GM12878 (cell line): ENCODE measurements around the gene NRG2. TPM values are rescaled to one million over a fixed set of nuclear protein-coding genes. Genes with fewer than 3 reads are reported as not detected.

Experiments
- ATAC-seq: fragments of 200-7000 bp; cut with Tn5 transposase; 3 replicates; pipeline ENCODE4 v1.9.1; 2020; ENCODE audit warnings: mild to moderate bottlenecking, moderate library complexity
- BruUV-seq: library from RNA; stranded (reverse); fragments of 400-500 nt; replicated peaks from 2 replicates; lab custom pipeline; 2021; lab: Mats Ljungman, UMichigan
- CTCF ChIA-PET: fragments of 300-600 bp; sonication (Branson Sonifier 250); formaldehyde crosslinking; extraction: SDS; loops from one replicate; lab custom pipeline; 2021; ENCODE audit warnings: inconsistent platforms; lab: Yijun Ruan, JAX
- POLR2A ChIA-PET: fragments of 350-600 bp; formaldehyde crosslinking; extraction: SDS; loops from one replicate; lab custom pipeline; 2021; ENCODE audit warnings: inconsistent platforms; lab: Charles Lee
- RAD21 ChIA-PET: fragments of 300-600 bp; sonication (Branson Sonifier 250); formaldehyde crosslinking; loops from one replicate; lab custom pipeline; 2023; ENCODE audit warnings: antibody characterized with exemption; ENCODE audit not compliant: unreplicated experiment; lab: Charles Lee
- SMC1A ChIA-PET: fragments of 300-600 bp; sonication (Branson Sonifier 250); formaldehyde crosslinking; loops from one replicate; lab custom pipeline; 2023; ENCODE audit not compliant: unreplicated experiment, uncharacterized antibody; lab: Charles Lee
- DNase-seq: peaks from one replicate; pipeline ENCODE4 v3.0.0-alpha.2; 2011; ENCODE audit warnings: low read depth, low spot score
- FAIRE-seq: peaks from 3 replicates; lab custom pipeline; 2011; peaks lifted over from hg19 to GRCh38; lab: Jason Lieb, UNC
- H2AFZ ChIP-seq: 2 replicates; pipeline ENCODE4 v1.6.0; 2011; ENCODE audit warnings: low read depth, low read length, control low read depth; ENCODE audit not compliant: control insufficient read depth
- H3K27ac ChIP-seq: 2 replicates; pipeline ENCODE4 v1.5.1; 2011; ENCODE audit warnings: control low read depth; ENCODE audit not compliant: control insufficient read depth, insufficient read depth
- H3K27me3 ChIP-seq, 2 experiments: replicated peaks in 1 of 2; 2 replicates each; pipeline versions ENCODE4 v1.6.0 to v1.6.1; 2011; ENCODE audit warnings: low read length in 1 of 2; ENCODE audit not compliant: control insufficient read depth in 2 of 2, insufficient read depth in 2 of 2
- H3K36me3 ChIP-seq, 2 experiments: 2 replicates each; pipeline ENCODE4 v1.5.1; 2011; ENCODE audit warnings: low read length in 1 of 2; ENCODE audit not compliant: control insufficient read depth in 2 of 2, insufficient read depth in 2 of 2
- H3K4me1 ChIP-seq: 2 replicates; pipeline ENCODE4 v1.6.1; 2011; ENCODE audit warnings: mild to moderate bottlenecking, low read length, moderate library complexity, mixed read lengths; ENCODE audit not compliant: control insufficient read depth, insufficient read depth
- H3K4me2 ChIP-seq: 2 replicates; pipeline ENCODE4 v1.6.0; 2011; ENCODE audit warnings: control low read depth; ENCODE audit not compliant: control insufficient read depth, insufficient read depth
- H3K4me3 ChIP-seq: fragments of 200-600 bp; sonication (generic); 2 replicates; pipeline ENCODE4 v1.5.1; 2016
- H3K79me2 ChIP-seq: 2 replicates; pipeline ENCODE4 v1.6.0; 2011; ENCODE audit warnings: low read length; ENCODE audit not compliant: control insufficient read depth, insufficient read depth
- H3K9ac ChIP-seq: 2 replicates; pipeline ENCODE4 v1.8.0; 2011; ENCODE audit warnings: low read length, control low read depth, mixed read lengths; ENCODE audit not compliant: control insufficient read depth, insufficient read depth
- H3K9me3 ChIP-seq: replicated peaks from 3 replicates; pipeline ENCODE4 v1.5.1; 2011; ENCODE audit warnings: mild to moderate bottlenecking, low read length; ENCODE audit not compliant: control insufficient read depth, insufficient read depth
- H4K20me1 ChIP-seq: 2 replicates; pipeline ENCODE4 v1.6.0; 2011; ENCODE audit not compliant: control insufficient read depth, insufficient read depth
- CHD4 ChIP-seq: fragments of 200-600 bp; sonication (generic); IDR thresholded peaks from 2 replicates; pipeline ENCODE4 v1.6.1; 2016; ENCODE audit warnings: mild to moderate bottlenecking
- JUND ChIP-seq: IDR thresholded peaks from 2 replicates; pipeline ENCODE4 v1.6.1; 2012; ENCODE audit warnings: low read depth, mild to moderate bottlenecking, low read length, improper control_type of control experiment, moderate library complexity
- POLR2AphosphoS2 ChIP-seq: IDR thresholded peaks from 2 replicates; pipeline ENCODE4 v1.6.1; 2011; ENCODE audit warnings: low read depth, mild to moderate bottlenecking, low read length, improper control_type of control experiment, moderate library complexity
- SPI1 ChIP-seq: IDR thresholded peaks from 2 replicates; pipeline ENCODE4 v1.6.1; 2011; ENCODE audit warnings: low read depth, mild to moderate bottlenecking, low read length, moderate library complexity, borderline replicate concordance; ENCODE audit not compliant: insufficient read depth
- WGBS: methylation state at CpG from one replicate; pipeline ENCODE4 v1.1.6; 2016; ENCODE audit warnings: low lambda C conversion rate; ENCODE audit not compliant: insufficient replicate concordance, insufficient coverage; ENCODE audit errors: missing lambda C conversion rate; 5-methylcytosine and 5-hydroxymethylcytosine counted together
- in situ Hi-C: fragments of 300-500 bp; cut with MboI; formaldehyde crosslinking; loops from 9 replicates; pipeline ENCODE4 v1.14.3; 2018; ENCODE audit warnings: mixed read lengths
- intact Hi-C: fragments of 100-400 bp; cut with micrococcal nuclease; formaldehyde crosslinking; loops from one replicate; pipeline ENCODE4 v1.14.2; 2022; ENCODE audit not compliant: unreplicated experiment
- polyA plus RNA-seq, 11 experiments: library from polyadenylated mRNA; depleted of rRNA in 4 of 11; unstranded in 6 of 11; stranded (reverse) in 5 of 11; fragments of >200 nt; fragmentation: Nextera tagmentation in 4 of 11; fragmentation: Illumina TruSeq in 1 of 11; extraction: Ambion mirVana in 4 of 11; extraction: Trizol in 1 of 11; gene quantifications; 1 replicate in 1 of 11; 2 replicates in 10 of 11; pipeline versions ENCODE4 v1.2.1 to v1.2.3, GENCODE V29; 2011 to 2016; ENCODE audit warnings: inconsistent platforms in 2 of 11, missing spikeins in 2 of 11, low read depth in 1 of 11
- total RNA-seq, 4 experiments: library from RNA; depleted of rRNA in 3 of 4; stranded (reverse); fragments of >200 nt in 3 of 4; fragmentation: Illumina TruSeq in 1 of 4; extraction: Trizol in 1 of 4; gene quantifications; 2 replicates each; pipeline versions ENCODE4 v1.2.1 to v1.2.3, GENCODE V29; 2013 to 2021
- TF ChIP-seq, protein P1 (sequence below): fragments of 150-350 bp; IDR thresholded peaks from 2 replicates; pipeline ENCODE4 v1.6.1; 2014; ENCODE audit warnings: mild to moderate bottlenecking, low read depth, low read length
- TF ChIP-seq, protein P2 (sequence below): fragments of 450-650 bp; IDR thresholded peaks from 2 replicates; pipeline ENCODE4 v1.6.1; 2016; ENCODE audit warnings: mild to moderate bottlenecking, moderate library complexity, borderline replicate concordance

NRG2 gene
- total and polyA plus RNA-seq, 10 of the 15 experiments (the other 5 are each of a cell fraction or from before 2014, with no cell fraction given), result 0.10 to 21.7 (median 9.6) TPM

DNA sequence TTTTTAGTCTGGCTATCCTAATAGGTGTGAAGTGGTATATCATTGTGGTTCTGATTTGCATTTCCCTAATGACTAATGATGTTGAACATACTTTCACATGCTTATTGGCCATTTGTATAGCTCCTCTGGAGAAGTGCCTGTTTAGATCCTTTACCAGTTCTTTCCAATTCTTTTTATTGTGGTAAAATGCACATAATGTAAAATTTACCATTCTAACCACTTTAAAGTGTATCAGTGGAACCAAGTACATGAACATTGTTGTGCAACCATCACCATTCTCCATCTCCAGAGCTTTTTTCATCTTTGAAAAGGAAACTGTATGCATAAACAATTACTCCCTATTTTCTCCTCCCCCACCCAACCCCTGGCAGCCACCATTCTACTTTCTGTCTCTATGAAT is 95.4 kb downstream of the NRG2 start:
- Histone ChIP-seq H3K9me3 (no peaks in the 10 kb centered on the region; the same call in 2 of the 3 replicates), H3K4me3 (no peak overlapping the region), H3K9ac (no peak overlapping the region), H3K4me1 (peaks cover 14% of the 10 kb centered on the region), H3K27ac (no peak overlapping the region), H4K20me1 (no peaks in the 10 kb centered on the region), H3K4me2 (no peak overlapping the region), H3K36me3 (no peaks in the 10 kb centered on the region; a peak in 1 of 4 replicates), H2AFZ (no peak overlapping the region), H3K79me2 (no peaks in the 10 kb centered on the region; the same call in none of the 2 replicates), H3K27me3 (no peaks in the 10 kb centered on the region)
- SMC1A ChIA-PET, result interaction anchor here (1.5 kb wide), 1 partner anchor 14 kb away, joined by 3 read pairs; no protein-coding TSS in a partner anchor
- no TSS peak for BruUV-seq
- DNase-seq (no peak), ATAC-seq (peak; percentile 67), FAIRE-seq (no peak)
- RAD21 ChIA-PET, result interaction anchor here (0.5 to 1.1 kb wide), 2 partner anchors 21 to 160 kb away, joined by 3 to 4 read pairs; no protein-coding TSS in a partner anchor
- CTCF ChIA-PET, result no interaction called here
- intact Hi-C loops, result no loop called here
- POLR2A ChIA-PET, result interaction anchor here (0.6 kb wide), 2 partner anchors 10 to 382 kb away, joined by 3 to 6 read pairs; no protein-coding TSS in a partner anchor
- TF ChIP-seq, protein P1, sequence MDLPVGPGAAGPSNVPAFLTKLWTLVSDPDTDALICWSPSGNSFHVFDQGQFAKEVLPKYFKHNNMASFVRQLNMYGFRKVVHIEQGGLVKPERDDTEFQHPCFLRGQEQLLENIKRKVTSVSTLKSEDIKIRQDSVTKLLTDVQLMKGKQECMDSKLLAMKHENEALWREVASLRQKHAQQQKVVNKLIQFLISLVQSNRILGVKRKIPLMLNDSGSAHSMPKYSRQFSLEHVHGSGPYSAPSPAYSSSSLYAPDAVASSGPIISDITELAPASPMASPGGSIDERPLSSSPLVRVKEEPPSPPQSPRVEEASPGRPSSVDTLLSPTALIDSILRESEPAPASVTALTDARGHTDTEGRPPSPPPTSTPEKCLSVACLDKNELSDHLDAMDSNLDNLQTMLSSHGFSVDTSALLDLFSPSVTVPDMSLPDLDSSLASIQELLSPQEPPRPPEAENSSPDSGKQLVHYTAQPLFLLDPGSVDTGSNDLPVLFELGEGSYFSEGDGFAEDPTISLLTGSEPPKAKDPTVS, result no peak
- TF ChIP-seq JUND (no peak), POLR2AphosphoS2 (no peak)
- in situ Hi-C loops, result no loop called here

DNA sequence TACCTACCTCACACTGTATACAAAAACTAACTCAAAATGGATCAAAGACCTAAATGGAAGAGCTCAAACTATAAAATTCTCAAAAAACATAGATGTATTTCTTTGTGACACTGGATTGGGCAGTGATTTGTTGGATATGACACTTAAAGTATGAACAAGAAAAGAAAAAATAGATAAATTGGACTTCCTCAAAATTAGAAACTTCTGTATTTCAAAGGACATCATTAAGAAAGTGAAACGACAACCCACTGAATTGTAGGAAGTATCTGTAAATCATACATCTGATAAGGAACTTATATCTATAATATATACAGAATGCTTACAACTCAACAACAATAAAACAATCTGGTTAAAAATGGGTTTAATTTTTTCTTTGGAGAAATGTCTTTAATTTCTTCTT is 96.7 kb downstream of the NRG2 start:
- 5% methylated on average over 1 of the region's 1 CpG for WGBS
- BruUV-seq, result no TSS peak
- TF ChIP-seq, protein P2, sequence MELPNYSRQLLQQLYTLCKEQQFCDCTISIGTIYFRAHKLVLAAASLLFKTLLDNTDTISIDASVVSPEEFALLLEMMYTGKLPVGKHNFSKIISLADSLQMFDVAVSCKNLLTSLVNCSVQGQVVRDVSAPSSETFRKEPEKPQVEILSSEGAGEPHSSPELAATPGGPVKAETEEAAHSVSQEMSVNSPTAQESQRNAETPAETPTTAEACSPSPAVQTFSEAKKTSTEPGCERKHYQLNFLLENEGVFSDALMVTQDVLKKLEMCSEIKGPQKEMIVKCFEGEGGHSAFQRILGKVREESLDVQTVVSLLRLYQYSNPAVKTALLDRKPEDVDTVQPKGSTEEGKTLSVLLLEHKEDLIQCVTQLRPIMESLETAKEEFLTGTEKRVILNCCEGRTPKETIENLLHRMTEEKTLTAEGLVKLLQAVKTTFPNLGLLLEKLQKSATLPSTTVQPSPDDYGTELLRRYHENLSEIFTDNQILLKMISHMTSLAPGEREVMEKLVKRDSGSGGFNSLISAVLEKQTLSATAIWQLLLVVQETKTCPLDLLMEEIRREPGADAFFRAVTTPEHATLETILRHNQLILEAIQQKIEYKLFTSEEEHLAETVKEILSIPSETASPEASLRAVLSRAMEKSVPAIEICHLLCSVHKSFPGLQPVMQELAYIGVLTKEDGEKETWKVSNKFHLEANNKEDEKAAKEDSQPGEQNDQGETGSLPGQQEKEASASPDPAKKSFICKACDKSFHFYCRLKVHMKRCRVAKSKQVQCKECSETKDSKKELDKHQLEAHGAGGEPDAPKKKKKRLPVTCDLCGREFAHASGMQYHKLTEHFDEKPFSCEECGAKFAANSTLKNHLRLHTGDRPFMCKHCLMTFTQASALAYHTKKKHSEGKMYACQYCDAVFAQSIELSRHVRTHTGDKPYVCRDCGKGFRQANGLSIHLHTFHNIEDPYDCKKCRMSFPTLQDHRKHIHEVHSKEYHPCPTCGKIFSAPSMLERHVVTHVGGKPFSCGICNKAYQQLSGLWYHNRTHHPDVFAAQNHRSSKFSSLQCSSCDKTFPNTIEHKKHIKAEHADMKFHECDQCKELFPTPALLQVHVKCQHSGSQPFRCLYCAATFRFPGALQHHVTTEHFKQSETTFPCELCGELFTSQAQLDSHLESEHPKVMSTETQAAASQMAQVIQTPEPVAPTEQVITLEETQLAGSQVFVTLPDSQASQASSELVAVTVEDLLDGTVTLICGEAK, result peak; percentile 54; the same call in 1 of the 2 replicates
- peak; percentile 58; the same call in 1 of the 2 replicates for TF ChIP-seq SPI1
- TF ChIP-seq CHD4, result no peak
- ATAC-seq (peak; percentile 67), FAIRE-seq (no peak), DNase-seq (no peak)
- H3K36me3 ChIP-seq, result no peaks in the 10 kb centered on the region; a peak in 1 of 4 replicates
- ChIA-PET SMC1A (interaction anchor here (1.2 to 1.4 kb wide), 2 partner anchors 12 to 22 kb away, joined by 3 to 4 read pairs; no protein-coding TSS in a partner anchor), RAD21 (interaction anchor here (1.3 to 1.5 kb wide), 2 partner anchors 9 to 22 kb away, joined by 3 to 4 read pairs; no protein-coding TSS in a partner anchor), POLR2A (no interaction called here), CTCF (interaction anchor here (0.9 to 1.1 kb wide), 3 partner anchors 12 to 103 kb away, joined by 3 read pairs; no protein-coding TSS in a partner anchor)
- H3K4me1 ChIP-seq, result peaks cover 14% of the 10 kb centered on the region
- no peak overlapping the region for H3K9ac ChIP-seq
- H3K9me3 ChIP-seq, result no peaks in the 10 kb centered on the region; the same call in 2 of the 3 replicates
- in situ Hi-C loops, result no loop called here
- H3K27ac ChIP-seq, result no peak overlapping the region
- H2AFZ ChIP-seq, result no peak overlapping the region
- H3K79me2 ChIP-seq, result no peaks in the 10 kb centered on the region; the same call in 1 of the 2 replicates
- H3K4me2 ChIP-seq, result no peak overlapping the region
- no peaks in the 10 kb centered on the region for H3K27me3 ChIP-seq
- no peak overlapping the region for H3K4me3 ChIP-seq
- intact Hi-C loops, result no loop called here
- H4K20me1 ChIP-seq, result no peaks in the 10 kb centered on the region
